Left cardiac atrium (tissue), 4 donors: ENCODE results near the gene BCLAF1. TPM values are rescaled to one million over a fixed set of nuclear protein-coding genes. Genes with fewer than 3 reads are reported as not detected.
A peak's percentile ranks its signal among the peaks of the same experiment; 100 is the strongest.

Experiments used
- ATAC-seq, 2 donors: fragments of 200-7000 bp; cut with Tn5 transposase; one replicate each; pipeline ENCODE4 v1.9.1; 2020; ENCODE audit warnings: mild to moderate bottlenecking in 2 of 2, moderate library complexity in 2 of 2
- DNase-seq: peaks from one replicate; pipeline ENCODE4 v3.0.0-alpha.2; 2020
- intact Hi-C, 2 donors: fragments of 100-400 bp; cut with DNase I; formaldehyde crosslinking; loops; one replicate each; pipeline versions ENCODE4 v1.14.1 to v1.15.1; 2022 to 2023
- long read RNA-seq: library from polyadenylated mRNA; unstranded; transcript quantifications from one replicate; pipeline ENCODE4 v2.0.0, GENCODE V29; 2021
- total RNA-seq, 2 donors: library from RNA; stranded (reverse); fragmentation: NEBNext Ultra II Directional; extraction: Animal tissue kit (Norgen Biotek cat#: 25700); gene quantifications; one replicate each; pipeline ENCODE4 v1.2.1, GENCODE V29; 2021
- donor health status: DM: no; HTN: yes; CAD: no.
- donor health status: DM: no; HTN: yes; CAD: no; lungs with severe emphysema.
- donor health status: DM: yes; HTN: yes; CAD: no.
- donor health status: Dilated cardiomyopathy.

The BCLAF1 gene
- 10 to 100 TPM; 70.9 to 99.8 TPM for total RNA-seq
- long read RNA-seq, full-length matches to known transcripts = 5 of 86 reads
- long read RNA-seq, partial matches to known transcripts = 75 of 86 reads
- long read RNA-seq, other reads (novel, unspliced or antisense) = 6 of 86 reads

- intact Hi-C loops = no loop called here
- peak; percentile 95 to 96 for ATAC-seq
These were observed at the start of gene BCLAF1 for GRCh38 chr6:136289579-136290409. Gene BCLAF1, minus strand, starts transcription at chr6:136289846. Its CDS starts 9,980 bp downstream, at chr6:136279866.

GRCh38 chr6:136338486-136338885, 48.8 kb upstream of the BCLAF1 start:
- intact Hi-C loops = no loop called here
- DNase-seq (no peak), ATAC-seq (no peak)

More at GRCh38 chr6:136289579-136290409, at the start of gene BCLAF1:
- DNase-seq = peak; percentile 100

- DNase-seq = no peak
- ATAC-seq = no peak
- intact Hi-C loops = no loop called here
These were observed 48.0 kb upstream of the BCLAF1 start for GRCh38 chr6:136337606-136338005.

GRCh38 chr6:136337121-136337520, 47.5 kb upstream of the BCLAF1 start:
- intact Hi-C loops = no loop called here
- no peak for DNase-seq
- ATAC-seq = no peak

- intact Hi-C loops = no loop called here
- peak in 1 of 2 donors; percentile 52 for ATAC-seq
These were observed 46.2 kb upstream of the BCLAF1 start for GRCh38 chr6:136335736-136336363.

GRCh38 chr6:136334853-136335252, 45.2 kb upstream of the BCLAF1 start:
- DNase-seq (no peak), ATAC-seq (no peak)
- intact Hi-C loops = no loop called here

More at GRCh38 chr6:136335736-136336363, 46.2 kb upstream of the BCLAF1 start:
- no peak for DNase-seq

GRCh38 chr6:136334465-136334846, 44.8 kb upstream of the BCLAF1 start:
- intact Hi-C loops = no loop called here

GRCh38 chr6:136333824-136334464, 44.3 kb upstream of the BCLAF1 start:
- intact Hi-C loops = no loop called here
- DNase-seq (peak; percentile 34), ATAC-seq (peak; percentile 38 to 60)

More at GRCh38 chr6:136334465-136334846, 44.8 kb upstream of the BCLAF1 start:
- DNase-seq (peak; percentile 32), ATAC-seq (peak in 1 of 2 donors; percentile 52)

GRCh38 chr6:136331461-136331860, 41.8 kb upstream of the BCLAF1 start:
- ATAC-seq (no peak), DNase-seq (no peak)
- intact Hi-C loops = no loop called here

GRCh38 chr6:136330634-136331033, 41.0 kb upstream of the BCLAF1 start:
- DNase-seq (no peak), ATAC-seq (no peak)
- intact Hi-C loops = no loop called here

- intact Hi-C loops = no loop called here
- peak in 1 of 2 donors; percentile 42 for ATAC-seq
- no peak for DNase-seq
These were observed 36.5 kb upstream of the BCLAF1 start for GRCh38 chr6:136326038-136326553.

- intact Hi-C loops = no loop called here
- DNase-seq = no peak
These were observed 35.2 kb upstream of the BCLAF1 start for GRCh38 chr6:136324686-136325380.

GRCh38 chr6:136323431-136324112, 33.9 kb upstream of the BCLAF1 start:
- intact Hi-C loops = no loop called here
- peak; percentile 65 to 82 for ATAC-seq
- DNase-seq = no peak

More at GRCh38 chr6:136324686-136325380, 35.2 kb upstream of the BCLAF1 start:
- ATAC-seq = peak; percentile 46 to 79

- intact Hi-C loops = loop anchor here in 1 of 2 donors (10.0 kb wide), 1 partner anchor 785 kb away; no protein-coding TSS in a partner anchor
These were observed 30.1 kb upstream of the BCLAF1 start for GRCh38 chr6:136319732-136320131.

GRCh38 chr6:136318676-136319075, 29.0 kb upstream of the BCLAF1 start:
- intact Hi-C loops = loop anchor here in 1 of 2 donors (10.0 kb wide), 1 partner anchor 784 kb away; no protein-coding TSS in a partner anchor
- ATAC-seq (no peak), DNase-seq (no peak)

More at GRCh38 chr6:136319732-136320131, 30.1 kb upstream of the BCLAF1 start:
- DNase-seq (no peak), ATAC-seq (no peak)

GRCh38 chr6:136317971-136318370, 28.3 kb upstream of the BCLAF1 start:
- DNase-seq = no peak
- intact Hi-C loops = loop anchor here in 1 of 2 donors (2.0 to 10.0 kb wide), 2 partner anchors 783 to 811 kb away; no protein-coding TSS in a partner anchor
- ATAC-seq = no peak

GRCh38 chr6:136317021-136317694, 27.5 kb upstream of the BCLAF1 start:
- DNase-seq (peak; percentile 36), ATAC-seq (peak; percentile 67 to 79)
- intact Hi-C loops = loop anchor here in 1 of 2 donors (2.0 to 10.0 kb wide), 2 partner anchors 782 to 810 kb away; no protein-coding TSS in a partner anchor
